Measurements from ENCODE around the gene SYK. TPM values are rescaled to one million over a fixed set of nuclear protein-coding genes. Genes with fewer than 3 reads are reported as not detected.

Gene SYK
- total RNA-seq, 6 experiments from 2014 or later = 3.0 to 10.9 (median 3.7) TPM

DNA sequence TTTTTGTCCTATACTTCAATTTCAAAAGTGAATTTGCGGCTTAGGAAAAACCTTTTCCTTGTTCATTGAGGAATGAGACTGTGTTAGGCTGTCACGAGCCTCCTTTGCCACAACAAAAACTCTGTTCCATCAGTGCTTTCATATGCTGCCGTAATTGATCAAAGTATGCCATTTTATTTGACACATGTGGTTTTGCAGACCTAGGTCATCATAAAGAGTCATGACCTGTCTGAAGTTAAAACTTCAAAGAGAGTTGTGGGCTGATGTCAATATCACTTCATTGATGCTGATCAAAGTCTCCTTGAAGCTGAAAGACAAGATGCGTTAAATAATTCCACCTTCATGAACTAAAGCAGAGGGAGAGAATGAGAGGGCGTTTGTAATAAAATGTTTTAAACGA lies 55.5 kb downstream of the SYK start:
- Histone ChIP-seq H3K27me3 (no peaks in the 10 kb centered on the region), H3K9me3 (no peaks in the 10 kb centered on the region), H3K4me1 (no peaks in the 10 kb centered on the region), H3K4me3 (no peak overlapping the region), H3K36me3 (no peaks in the 10 kb centered on the region), H3K27ac (no peak overlapping the region)
- intact Hi-C loops (cut with DNase I) = no loop called here
- 59% methylated on average over 6 of the region's 6 CpGs for WGBS (ENCODE audit: insufficient coverage, low coverage, low lambda C conversion rate, missing lambda C conversion rate)
- TF ChIP-seq, protein P1, sequence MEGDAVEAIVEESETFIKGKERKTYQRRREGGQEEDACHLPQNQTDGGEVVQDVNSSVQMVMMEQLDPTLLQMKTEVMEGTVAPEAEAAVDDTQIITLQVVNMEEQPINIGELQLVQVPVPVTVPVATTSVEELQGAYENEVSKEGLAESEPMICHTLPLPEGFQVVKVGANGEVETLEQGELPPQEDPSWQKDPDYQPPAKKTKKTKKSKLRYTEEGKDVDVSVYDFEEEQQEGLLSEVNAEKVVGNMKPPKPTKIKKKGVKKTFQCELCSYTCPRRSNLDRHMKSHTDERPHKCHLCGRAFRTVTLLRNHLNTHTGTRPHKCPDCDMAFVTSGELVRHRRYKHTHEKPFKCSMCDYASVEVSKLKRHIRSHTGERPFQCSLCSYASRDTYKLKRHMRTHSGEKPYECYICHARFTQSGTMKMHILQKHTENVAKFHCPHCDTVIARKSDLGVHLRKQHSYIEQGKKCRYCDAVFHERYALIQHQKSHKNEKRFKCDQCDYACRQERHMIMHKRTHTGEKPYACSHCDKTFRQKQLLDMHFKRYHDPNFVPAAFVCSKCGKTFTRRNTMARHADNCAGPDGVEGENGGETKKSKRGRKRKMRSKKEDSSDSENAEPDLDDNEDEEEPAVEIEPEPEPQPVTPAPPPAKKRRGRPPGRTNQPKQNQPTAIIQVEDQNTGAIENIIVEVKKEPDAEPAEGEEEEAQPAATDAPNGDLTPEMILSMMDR (IDR thresholded peaks at IDR 0.05) = no peak
- no peak for TF ChIP-seq POLR2A (IDR thresholded peaks at IDR 0.05)
- no peak for ATAC-seq
- no peak for DNase-seq

DNA sequence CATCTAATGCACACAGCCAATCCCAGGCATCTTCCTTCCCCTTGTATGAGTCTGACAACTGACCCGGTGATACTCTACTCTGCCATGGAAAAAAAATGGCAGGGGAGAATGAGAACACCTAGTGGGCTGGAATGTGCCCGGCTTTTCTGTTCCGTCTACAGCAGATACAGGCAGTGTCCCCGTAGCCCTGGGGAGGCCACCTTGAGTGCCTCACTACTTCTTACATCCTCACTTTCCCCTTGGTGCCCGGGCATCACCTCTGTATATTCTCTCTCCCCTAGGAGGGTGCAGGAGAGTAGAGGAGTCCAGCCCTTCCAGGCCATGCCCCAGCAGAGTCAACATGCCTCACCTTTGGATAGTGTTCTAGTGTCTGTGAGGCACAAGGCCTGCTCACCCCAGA lies 56.2 kb downstream of the SYK start:
- no peaks in the 10 kb centered on the region for H3K36me3 ChIP-seq
- WGBS (ENCODE audit: insufficient coverage, low coverage, low lambda C conversion rate, missing lambda C conversion rate) = 38% methylated on average over 2 of the region's 5 CpGs

DNA sequence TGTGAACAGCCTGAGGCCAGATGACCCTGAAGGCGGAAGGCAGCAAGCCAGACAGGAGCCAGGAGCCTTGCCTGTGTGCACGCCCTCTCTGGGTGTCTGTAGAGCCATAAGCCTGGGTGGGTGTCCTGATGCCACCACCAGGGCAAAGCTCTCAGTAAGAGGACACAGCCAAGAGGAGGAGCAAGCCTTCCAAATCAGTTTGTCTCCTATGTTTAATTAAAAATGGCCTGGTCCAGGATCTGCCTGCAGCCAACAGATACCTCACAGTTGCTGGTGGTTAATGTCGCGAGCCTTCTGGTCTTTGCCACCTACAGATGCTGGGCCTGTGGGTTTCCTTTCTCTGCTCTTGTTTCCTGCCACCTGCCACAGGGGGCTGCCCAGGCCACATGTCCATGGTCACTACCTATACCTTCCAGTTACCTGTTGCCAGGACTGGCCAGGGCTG lies 56.9 kb downstream of the SYK start:
- no peaks in the 10 kb centered on the region for H3K36me3 ChIP-seq
- no peaks in the 10 kb centered on the region for H3K9me3 ChIP-seq
- DNase-seq = no peak
- no peaks in the 10 kb centered on the region for H3K4me1 ChIP-seq
- no peaks in the 10 kb centered on the region for H3K27me3 ChIP-seq
- intact Hi-C loops (cut with DNase I) = no loop called here
- no peak for TF ChIP-seq POLR2A (IDR thresholded peaks at IDR 0.05)
- TF ChIP-seq, protein P1 (IDR thresholded peaks at IDR 0.05) = no peak
- no peak for ATAC-seq
- 76% methylated on average over 2 of the region's 4 CpGs for WGBS (ENCODE audit: insufficient coverage, low coverage, low lambda C conversion rate, missing lambda C conversion rate)
- no peak overlapping the region for H3K27ac ChIP-seq
- no peak overlapping the region for H3K4me3 ChIP-seq

More for the DNA sequence above, 56.2 kb downstream of the SYK start:
- ATAC-seq (no peak), DNase-seq (no peak)
- H3K4me3 ChIP-seq = no peak overlapping the region
- no peaks in the 10 kb centered on the region for H3K4me1 ChIP-seq
- intact Hi-C loops (cut with DNase I) = no loop called here
- no peaks in the 10 kb centered on the region for H3K9me3 ChIP-seq
- H3K27me3 ChIP-seq = no peaks in the 10 kb centered on the region
- TF ChIP-seq, protein P1 (IDR thresholded peaks at IDR 0.05) = no peak
- no peak for TF ChIP-seq POLR2A (IDR thresholded peaks at IDR 0.05)
- no peak overlapping the region for H3K27ac ChIP-seq

DNA sequence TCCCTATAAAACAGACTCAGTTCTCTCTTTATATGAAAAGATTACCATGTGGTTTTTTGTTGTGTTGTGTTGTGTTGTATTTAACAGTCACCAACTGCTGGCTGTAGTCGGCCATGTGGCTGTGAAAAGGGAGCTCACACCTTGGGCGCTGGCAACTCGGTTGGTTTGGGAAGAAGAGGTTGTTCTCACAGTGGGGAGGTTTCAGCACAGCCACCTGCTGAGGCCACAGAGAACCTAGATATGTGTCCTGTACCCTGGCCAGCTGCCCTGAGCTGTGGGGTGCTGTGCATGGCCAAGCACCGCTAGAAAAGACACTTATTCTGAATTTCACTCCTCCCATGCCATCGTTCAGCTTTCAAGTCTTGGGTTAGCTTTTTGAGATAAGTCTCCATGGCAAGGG lies 58.8 kb downstream of the SYK start:
- peak in 1 of 4 donors; percentile 8 for ATAC-seq

More for the DNA sequence above, 58.8 kb downstream of the SYK start:
- no peak overlapping the region for H3K27ac ChIP-seq
- WGBS (ENCODE audit: insufficient coverage, low coverage, low lambda C conversion rate, missing lambda C conversion rate) = 67% methylated on average over 4 of the region's 5 CpGs
- no peaks in the 10 kb centered on the region for H3K4me1 ChIP-seq
- no peaks in the 10 kb centered on the region for H3K9me3 ChIP-seq
- no peak for DNase-seq
- no peak for TF ChIP-seq POLR2A (IDR thresholded peaks at IDR 0.05)
- TF ChIP-seq, protein P1 (IDR thresholded peaks at IDR 0.05) = no peak
- intact Hi-C loops (cut with DNase I) = loop anchor here in 1 of 2 donors (10.0 kb wide), 1 partner anchor 716 kb away; no protein-coding TSS in a partner anchor
- no peaks in the 10 kb centered on the region for H3K36me3 ChIP-seq
- no peak overlapping the region for H3K4me3 ChIP-seq
- no peaks in the 10 kb centered on the region for H3K27me3 ChIP-seq
